ENCODE results near the gene HMCN1.

DNA sequence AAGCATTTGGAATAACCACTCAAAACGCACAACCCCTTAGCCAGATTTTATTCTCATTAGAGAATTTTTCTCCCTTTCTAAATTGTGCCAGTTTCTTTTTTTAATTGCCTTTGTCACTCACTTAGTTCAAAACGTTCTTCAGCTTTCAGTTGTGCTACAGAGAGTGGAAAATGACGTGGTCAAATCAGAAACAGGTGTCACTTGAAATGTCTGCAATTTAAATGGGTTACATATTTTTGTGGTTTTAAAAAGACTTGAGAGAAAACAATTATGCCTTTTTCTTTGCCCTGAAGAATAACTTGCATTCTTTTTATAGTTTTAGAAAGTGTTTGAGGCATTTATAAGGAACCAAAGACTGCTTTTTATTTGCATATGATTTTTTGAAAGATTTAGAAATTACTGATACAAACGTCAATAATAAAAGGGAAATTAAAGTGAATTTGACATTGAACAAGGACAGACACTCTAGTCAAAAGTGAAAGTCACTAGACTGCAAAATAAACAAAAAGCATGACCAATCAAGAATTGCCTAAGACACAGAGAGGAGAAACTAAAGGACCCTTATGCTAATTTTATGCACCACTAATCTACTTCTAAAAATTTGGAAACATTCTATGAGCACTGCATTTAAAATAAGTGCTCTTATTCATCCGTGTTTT, 449.9 kb downstream of the HMCN1 start:
- TF ChIP-seq POLR2AphosphoS5 (IDR thresholded peaks at IDR 0.05) (no peak), POLR2A (IDR thresholded peaks at IDR 0.05) (no peak), EP300 (IDR thresholded peaks at IDR 0.05) (no peak)
- TF ChIP-seq, protein P1, sequence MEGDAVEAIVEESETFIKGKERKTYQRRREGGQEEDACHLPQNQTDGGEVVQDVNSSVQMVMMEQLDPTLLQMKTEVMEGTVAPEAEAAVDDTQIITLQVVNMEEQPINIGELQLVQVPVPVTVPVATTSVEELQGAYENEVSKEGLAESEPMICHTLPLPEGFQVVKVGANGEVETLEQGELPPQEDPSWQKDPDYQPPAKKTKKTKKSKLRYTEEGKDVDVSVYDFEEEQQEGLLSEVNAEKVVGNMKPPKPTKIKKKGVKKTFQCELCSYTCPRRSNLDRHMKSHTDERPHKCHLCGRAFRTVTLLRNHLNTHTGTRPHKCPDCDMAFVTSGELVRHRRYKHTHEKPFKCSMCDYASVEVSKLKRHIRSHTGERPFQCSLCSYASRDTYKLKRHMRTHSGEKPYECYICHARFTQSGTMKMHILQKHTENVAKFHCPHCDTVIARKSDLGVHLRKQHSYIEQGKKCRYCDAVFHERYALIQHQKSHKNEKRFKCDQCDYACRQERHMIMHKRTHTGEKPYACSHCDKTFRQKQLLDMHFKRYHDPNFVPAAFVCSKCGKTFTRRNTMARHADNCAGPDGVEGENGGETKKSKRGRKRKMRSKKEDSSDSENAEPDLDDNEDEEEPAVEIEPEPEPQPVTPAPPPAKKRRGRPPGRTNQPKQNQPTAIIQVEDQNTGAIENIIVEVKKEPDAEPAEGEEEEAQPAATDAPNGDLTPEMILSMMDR (IDR thresholded peaks at IDR 0.05) = no peak
